GM19467 (cell line): ENCODE data around the gene ABCC9.

Experiments
- ATAC-seq: cut with Tn5 transposase; IDR thresholded peaks from one replicate; pipeline ENCODE4 v1.9.1; 2021; ENCODE audit warnings: mild to moderate bottlenecking, moderate library complexity; ENCODE audit not compliant: unreplicated experiment

The ABCC9 gene

DNA sequence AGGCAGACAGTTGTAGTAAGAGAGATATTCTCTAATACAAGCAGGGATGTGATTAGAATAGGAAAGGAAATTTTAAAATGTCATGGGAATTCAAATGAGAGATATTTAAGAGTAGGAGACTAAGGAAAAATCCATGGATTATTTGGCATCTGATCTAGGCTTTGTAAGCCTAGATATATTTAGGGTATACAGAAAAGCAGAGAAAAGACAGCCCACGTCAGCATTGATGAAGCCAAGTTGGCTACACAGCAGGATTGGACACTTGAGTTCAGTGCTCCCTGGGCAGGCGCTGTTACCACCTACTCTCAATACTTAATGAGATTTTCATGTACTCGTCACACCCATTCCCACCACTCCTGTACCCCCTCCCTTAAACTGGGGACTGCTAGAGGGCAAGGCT is 165.1 kb downstream of the ABCC9 start:
- ATAC-seq: no peak

DNA sequence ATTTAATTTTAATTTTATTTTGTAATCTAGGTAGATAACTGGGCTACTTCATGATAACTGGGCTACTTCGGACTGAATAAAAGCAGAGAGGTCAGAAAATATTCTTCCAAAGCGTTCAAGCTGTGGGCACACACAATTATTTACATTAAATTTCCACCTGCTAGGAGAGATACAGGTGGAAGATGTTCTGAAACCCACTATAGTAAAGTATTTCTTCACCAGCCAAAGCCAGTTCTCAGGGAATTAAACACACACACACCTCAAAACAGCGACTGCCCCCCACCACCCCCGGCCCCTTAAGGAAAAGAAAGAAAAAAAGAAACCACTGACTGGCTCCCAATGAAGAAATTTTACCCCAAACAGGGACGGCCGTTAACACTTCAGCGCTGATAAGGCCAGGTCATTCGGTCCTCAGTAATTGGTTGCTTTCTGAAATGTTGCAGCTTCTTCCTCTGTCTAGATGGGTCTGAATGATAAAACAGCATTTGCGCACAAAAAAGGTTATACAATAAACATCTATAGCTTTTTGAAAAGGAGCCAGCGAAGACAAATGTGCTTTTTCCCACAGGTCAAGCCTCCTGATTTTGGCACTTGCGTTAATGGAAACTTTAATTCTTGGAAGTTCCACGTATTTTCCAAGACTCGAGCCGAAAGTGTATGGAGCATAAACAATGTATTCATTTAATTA is 165.9 kb downstream of the ABCC9 start:
- no peak for ATAC-seq

DNA sequence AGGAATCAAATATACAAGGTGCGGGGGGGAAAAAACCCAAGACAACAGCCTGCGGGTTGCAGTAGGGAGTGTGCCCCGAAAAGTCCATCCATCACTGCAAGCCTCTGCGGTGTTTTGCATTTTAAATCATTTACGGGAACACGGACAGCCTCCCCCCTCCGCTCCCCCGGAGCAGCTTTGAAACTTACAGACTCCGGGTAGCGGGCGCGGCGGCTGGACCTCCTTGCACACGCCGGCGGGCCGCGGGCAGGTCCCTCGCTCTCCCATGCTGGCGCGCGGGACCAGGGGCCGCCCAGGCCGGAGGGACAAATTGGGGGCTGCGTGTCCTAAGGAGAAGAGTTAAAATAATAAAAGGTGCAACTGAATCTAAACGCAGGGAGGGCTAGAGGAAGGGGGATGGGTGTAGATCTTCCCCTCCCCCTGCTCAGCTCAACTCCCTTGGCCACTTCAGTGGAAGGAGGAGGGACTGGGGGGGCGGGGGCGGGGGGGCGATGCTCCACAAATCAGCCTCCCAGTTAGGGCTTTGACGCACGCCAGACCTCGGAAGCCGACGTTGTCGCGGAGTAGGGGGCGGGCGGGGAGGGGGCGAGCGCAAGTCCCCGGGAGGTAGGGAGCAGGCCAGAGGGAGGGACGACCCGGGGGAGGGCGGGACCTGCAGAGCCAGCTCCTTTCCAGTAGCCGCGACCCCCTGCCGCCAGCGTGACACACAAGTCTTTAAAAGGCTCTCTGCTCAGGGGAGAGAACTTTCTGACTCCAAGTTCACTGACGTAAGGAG is 166.7 kb downstream of the ABCC9 start, which contains the start of gene KCNJ8:
Gene KCNJ8 (minus strand): TSS at position 349 of the 775 bp plus-strand sequence. CDS start 1,090 bp downstream, outside the sequence.
- no peak for ATAC-seq

DNA sequence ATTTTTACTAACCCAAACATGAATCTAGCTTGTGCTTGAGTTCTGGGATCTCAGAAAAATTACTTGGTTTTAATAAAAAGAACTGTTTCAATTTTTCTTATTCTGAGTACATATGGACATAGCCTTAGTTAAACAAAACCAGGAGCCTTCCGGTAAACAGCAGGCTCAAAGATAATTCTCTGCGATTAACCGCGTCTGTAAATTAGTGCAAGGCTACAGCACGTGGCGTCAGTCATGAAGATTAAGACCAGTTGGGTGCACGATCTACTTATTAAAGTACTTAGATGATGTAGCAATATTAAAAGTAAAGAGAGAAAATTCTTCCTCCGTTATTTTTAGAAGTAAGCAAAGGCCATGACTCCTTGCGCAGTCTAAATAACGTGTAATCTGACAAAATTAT is 167.4 kb downstream of the ABCC9 start:
- no peak for ATAC-seq

- no peak for ATAC-seq
Measured at GRCh38 chr12:21773263-21773741, 167.9 kb downstream of the ABCC9 start.

GRCh38 chr12:21771311-21771710 is 169.9 kb downstream of the ABCC9 start:
- ATAC-seq: no peak

DNA sequence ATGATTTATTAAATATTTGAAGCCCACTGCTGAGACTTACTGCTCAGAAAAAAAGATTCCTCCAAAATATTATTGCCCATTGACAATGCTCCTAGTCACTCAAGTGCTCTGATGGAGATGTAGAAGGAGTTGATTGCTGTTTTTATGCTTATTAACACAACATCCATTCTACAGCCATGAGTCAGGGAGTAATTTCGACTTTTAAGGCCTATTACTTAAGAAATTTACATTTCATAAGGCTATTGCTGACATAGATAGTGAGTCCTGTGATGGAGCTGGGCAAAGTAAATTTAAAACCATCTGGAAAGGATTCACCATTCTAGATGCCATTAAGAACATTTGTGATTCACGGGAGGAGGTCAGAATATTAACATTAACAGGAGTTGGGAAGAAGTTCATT is 171.9 kb downstream of the ABCC9 start:
- no peak for ATAC-seq

GRCh38 chr12:21766403-21766802 is 174.8 kb downstream of the ABCC9 start:
- ATAC-seq: no peak

GRCh38 chr12:21764950-21765349 is 176.3 kb downstream of the ABCC9 start:
- ATAC-seq: no peak

GRCh38 chr12:21764065-21764464 is 177.2 kb downstream of the ABCC9 start:
- ATAC-seq: no peak

DNA sequence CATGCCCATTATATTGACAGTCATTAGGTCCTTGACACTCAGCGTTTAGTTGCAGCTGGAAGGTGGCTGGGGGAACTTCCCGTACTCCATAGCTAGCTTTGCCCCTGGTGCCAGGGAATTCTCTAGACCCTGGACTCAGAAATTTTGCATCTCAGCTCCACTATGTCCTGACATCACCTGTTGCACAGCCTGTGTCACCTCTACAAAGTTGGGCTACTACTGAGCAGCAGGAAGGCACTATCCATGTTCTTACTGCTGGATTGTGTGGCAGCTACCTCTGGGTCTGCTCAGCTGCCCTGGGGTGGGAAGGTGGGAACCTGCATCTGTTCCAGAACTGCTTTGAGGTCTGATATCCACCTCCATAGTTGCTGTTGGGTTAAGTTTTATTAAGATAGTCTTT is 177.7 kb downstream of the ABCC9 start:
- ATAC-seq: no peak

- ATAC-seq: no peak
Measured at GRCh38 chr12:21759737-21760136, 181.5 kb downstream of the ABCC9 start.

DNA sequence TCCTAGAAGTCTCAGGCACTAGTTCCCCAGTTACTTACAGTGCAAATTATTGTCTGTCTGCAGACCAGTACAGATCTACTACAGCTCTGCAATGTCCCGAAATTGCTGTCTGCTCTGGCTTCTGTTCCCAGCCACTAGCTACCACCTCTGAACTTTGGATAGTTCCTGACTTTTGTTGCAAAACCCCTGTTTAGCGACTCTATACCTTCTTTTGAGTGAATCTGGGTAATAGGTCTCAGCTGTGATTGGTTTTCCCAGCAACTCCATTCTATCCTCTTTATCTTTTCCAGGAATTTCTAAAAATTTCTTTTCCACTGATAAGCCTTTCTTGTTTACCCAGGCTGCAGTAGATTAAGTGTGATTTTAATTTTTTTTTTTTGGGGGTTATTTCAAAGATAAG is 183.5 kb downstream of the ABCC9 start:
- ATAC-seq: no peak

- no peak for ATAC-seq
Measured at GRCh38 chr12:21756699-21757098, 184.5 kb downstream of the ABCC9 start.

DNA sequence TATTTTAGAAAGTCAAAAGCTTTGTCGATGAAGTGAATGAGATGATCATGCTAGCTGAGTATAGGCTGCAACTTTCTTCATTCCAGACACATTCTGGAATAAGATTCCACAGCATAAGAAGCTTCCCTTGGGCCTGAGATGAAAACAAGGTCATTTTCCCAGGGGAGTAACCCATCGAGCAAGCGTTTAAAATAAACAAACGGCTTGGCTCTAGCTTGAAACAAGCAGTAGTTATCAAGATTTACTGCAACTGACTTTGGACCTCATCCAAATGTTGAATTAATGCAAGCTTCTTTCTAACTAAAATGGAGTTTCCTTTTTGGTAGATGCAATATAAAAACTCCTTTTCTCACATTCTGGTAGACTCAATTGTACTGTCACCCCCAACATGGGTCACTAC is 189.7 kb downstream of the ABCC9 start:
- no peak for ATAC-seq
